ENCODE data around the gene HCN4. TPM values are rescaled to one million over a fixed set of nuclear protein-coding genes. Genes with fewer than 3 reads are reported as not detected.
"Not testable (repeated sequence)": the region's sequence is repeated elsewhere in the genome, so short reads cannot be mapped to it uniquely, and the experiment has no call there.

The HCN4 gene
- not detected for total RNA-seq
- total RNA-seq = 0 reads per million in 2 donors

DNA sequence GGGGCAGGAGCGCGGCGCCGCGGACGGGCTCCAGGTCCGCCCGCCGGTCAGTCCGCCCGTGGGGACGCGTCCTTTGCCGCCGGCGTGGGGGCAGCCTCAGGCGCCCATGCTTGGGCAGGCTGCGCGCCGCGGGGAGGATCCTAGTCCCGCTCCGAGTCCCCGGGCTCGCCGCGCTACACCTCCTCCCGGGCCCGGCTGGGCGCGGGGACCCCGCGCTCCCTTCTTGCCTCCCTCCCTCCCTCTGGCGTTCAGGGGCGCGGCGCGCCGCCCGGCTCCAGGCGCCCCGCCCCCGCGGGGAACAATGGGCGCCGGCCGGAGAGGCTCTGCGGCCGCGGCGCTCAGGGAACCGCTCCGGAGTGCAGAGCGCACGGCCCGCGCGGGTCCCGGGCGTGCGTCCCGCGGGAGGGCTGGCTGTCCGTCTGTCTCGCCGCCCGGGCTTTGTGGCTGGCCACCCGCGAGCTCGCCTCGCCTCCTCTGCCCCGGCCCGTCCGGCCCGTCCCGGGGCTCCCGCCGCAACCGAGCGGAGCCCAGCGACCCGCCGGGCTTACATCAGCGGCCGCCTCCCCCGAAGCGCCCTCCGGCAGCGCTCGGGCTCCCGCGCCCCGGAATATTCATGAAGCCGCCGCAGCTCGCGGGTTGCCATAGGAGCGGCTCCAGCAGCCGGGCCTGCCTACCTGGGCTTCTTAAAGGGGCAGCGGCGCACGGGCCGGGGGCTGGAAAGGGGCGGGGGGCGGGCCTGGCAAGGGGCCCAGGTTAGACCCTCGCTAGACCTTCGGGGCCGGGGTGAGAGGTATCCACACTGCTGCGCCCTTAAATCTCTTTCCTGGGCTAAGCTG is at the start of gene HCN4:
Gene HCN4, minus strand, starts transcription at position 658 of the 836 bp plus-strand sequence. CDS start 688 bp downstream, outside the sequence.
- peaks cover 6% of the 10 kb centered on the region for H3K36me3 Mint-ChIP-seq (ENCODE audit: low read depth)
- no peaks in the 10 kb centered on the region for H3K9me3 ChIP-seq (ENCODE audit: control insufficient read depth, low read length, poor library complexity, severe bottlenecking)
- ATAC-seq (no peak), DNase-seq (no peak)
- peaks cover 64% of the 10 kb centered on the region for H3K27me3 Mint-ChIP-seq
- no peak within 1 kb of the TSS for H3K27ac Mint-ChIP-seq
- peaks cover 3% of the 10 kb centered on the region for H3K4me1 Mint-ChIP-seq
- H3K4me3 Mint-ChIP-seq = peak within 1 kb of the TSS; percentile 41

DNA sequence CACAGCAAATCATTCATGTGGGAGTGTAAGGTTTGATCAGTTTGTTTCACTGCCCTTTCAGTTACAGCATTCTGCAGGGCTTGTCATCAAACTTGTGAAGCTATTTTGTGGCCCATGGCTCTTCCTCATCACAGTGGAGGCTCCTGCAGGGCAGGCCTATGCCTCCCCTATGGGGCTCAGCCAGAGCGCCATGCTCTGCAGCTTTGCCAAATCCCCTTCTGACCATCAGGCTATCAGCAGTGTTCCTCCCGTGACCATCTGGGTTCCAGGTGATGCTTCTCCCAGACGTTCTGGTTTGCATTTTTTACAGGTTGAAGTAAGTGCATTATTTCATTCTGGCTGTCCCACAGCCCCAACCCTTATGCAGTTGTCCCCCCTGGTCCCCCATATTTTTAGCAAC is 46.1 kb upstream of the HCN4 start:
- Mint-ChIP-seq H3K27ac (no peak overlapping the region), H3K4me1 (no peaks in the 10 kb centered on the region), H3K4me3 (no peak overlapping the region), H3K36me3 (ENCODE audit: low read depth) (no peaks in the 10 kb centered on the region), H3K27me3 (peaks cover 14% of the 10 kb centered on the region)
- ATAC-seq = no peak
- no peak for DNase-seq
- H3K9me3 ChIP-seq (ENCODE audit: control insufficient read depth, low read length, poor library complexity, severe bottlenecking) = no peaks in the 10 kb centered on the region

- Mint-ChIP-seq H3K36me3 (ENCODE audit: low read depth) (no peaks in the 10 kb centered on the region), H3K4me3 (no peak overlapping the region), H3K27ac (no peak overlapping the region), H3K4me1 (no peaks in the 10 kb centered on the region), H3K27me3 (peaks cover 13% of the 10 kb centered on the region)
- DNase-seq (no peak), ATAC-seq (no peak)
- no peaks in the 10 kb centered on the region for H3K9me3 ChIP-seq (ENCODE audit: control insufficient read depth, low read length, poor library complexity, severe bottlenecking)
Measured at GRCh38 chr15:73403171-73403570, 34.4 kb upstream of the HCN4 start.

DNA sequence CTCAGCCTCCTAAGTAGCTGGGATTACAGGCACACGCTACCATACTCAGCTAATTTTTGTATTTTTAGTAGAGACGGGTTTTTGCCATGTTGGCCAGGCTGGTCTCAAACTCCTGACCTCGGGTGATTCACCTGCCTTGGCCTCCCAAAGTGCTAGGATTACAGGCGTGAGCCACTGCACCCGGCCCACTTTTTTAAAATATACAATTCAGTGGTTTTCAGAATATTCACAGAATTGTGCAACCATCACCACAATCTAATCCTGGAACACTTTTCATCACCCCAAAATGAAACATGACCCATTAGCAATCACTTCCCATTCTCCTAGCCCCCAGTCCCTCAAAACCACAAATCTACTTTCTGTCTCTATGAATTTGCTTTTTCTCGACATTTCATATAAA is 31.5 kb upstream of the HCN4 start:
- DNase-seq; H3K9me3 ChIP-seq (ENCODE audit: control insufficient read depth, low read length, poor library complexity, severe bottlenecking); H3K27ac Mint-ChIP-seq; H3K36me3 Mint-ChIP-seq (ENCODE audit: low read depth); ATAC-seq; H3K4me1 Mint-ChIP-seq; H3K4me3 Mint-ChIP-seq; H3K27me3 Mint-ChIP-seq: not testable (repeated sequence)

GRCh38 chr15:73398861-73399260 is 30.1 kb upstream of the HCN4 start:
- H3K9me3 ChIP-seq (ENCODE audit: control insufficient read depth, low read length, poor library complexity, severe bottlenecking) = no peaks in the 10 kb centered on the region
- no peaks in the 10 kb centered on the region for H3K4me1 Mint-ChIP-seq
- no peak overlapping the region for H3K4me3 Mint-ChIP-seq
- H3K36me3 Mint-ChIP-seq (ENCODE audit: low read depth) = no peaks in the 10 kb centered on the region
- H3K27ac Mint-ChIP-seq = no peak overlapping the region
- no peak for DNase-seq
- no peak for ATAC-seq
- peaks cover 13% of the 10 kb centered on the region for H3K27me3 Mint-ChIP-seq

DNA sequence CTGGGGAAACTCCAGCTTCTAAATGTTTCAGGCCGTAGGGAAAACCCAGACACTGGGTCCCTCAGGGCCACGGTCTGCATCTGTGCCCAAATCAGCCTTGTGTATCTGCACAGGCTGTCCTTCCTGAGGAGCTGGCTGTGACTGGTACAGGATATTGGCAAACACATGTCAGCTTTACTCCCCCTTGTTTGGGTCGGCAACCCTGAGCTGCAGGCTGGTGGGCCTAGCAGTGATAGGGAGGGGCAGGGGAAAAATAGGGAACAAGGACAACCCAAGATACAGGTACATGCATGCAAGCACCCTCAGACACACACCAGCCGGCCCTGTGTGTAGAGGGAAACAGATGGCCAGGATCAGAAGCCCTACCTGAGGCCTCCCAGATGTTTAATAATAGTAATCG is 28.7 kb upstream of the HCN4 start:
- H3K27me3 Mint-ChIP-seq = peaks cover 13% of the 10 kb centered on the region
- ATAC-seq (no peak), DNase-seq (no peak)
- H3K4me3 Mint-ChIP-seq = no peak overlapping the region
- H3K36me3 Mint-ChIP-seq (ENCODE audit: low read depth) = no peaks in the 10 kb centered on the region
- H3K4me1 Mint-ChIP-seq = no peaks in the 10 kb centered on the region
- H3K27ac Mint-ChIP-seq = no peak overlapping the region
- no peaks in the 10 kb centered on the region for H3K9me3 ChIP-seq (ENCODE audit: control insufficient read depth, low read length, poor library complexity, severe bottlenecking)

GRCh38 chr15:73395671-73396070 is 26.9 kb upstream of the HCN4 start:
- H3K9me3 ChIP-seq (ENCODE audit: control insufficient read depth, low read length, poor library complexity, severe bottlenecking) = no peaks in the 10 kb centered on the region
- Mint-ChIP-seq H3K27me3 (peaks cover 28% of the 10 kb centered on the region), H3K36me3 (ENCODE audit: low read depth) (no peaks in the 10 kb centered on the region), H3K4me3 (no peak overlapping the region), H3K4me1 (no peaks in the 10 kb centered on the region), H3K27ac (no peak overlapping the region)
- no peak for ATAC-seq
- no peak for DNase-seq

DNA sequence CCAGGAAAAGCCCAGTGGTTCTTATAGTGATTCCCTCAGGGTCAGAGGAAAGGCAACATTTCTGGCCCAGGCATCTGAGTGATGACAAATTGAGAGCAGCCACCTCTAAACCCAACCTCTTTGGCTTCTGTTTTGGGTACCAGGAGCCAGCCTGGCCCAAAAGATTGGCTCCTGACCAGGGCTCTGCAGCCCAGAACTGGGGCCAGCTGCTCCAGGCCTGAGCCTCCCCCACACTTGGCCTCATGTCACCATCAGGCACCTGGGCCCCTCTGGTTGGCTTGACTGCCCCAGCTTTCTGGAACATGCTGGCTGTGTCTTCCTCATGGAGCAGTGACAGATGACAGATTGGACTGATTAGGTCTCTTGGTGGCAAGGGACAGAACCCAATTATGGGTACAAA is 26.0 kb upstream of the HCN4 start:
- peaks cover 35% of the 10 kb centered on the region for H3K27me3 Mint-ChIP-seq
- no peaks in the 10 kb centered on the region for H3K4me1 Mint-ChIP-seq
- H3K36me3 Mint-ChIP-seq (ENCODE audit: low read depth) = peaks cover under 1% of the 10 kb centered on the region
- H3K4me3 Mint-ChIP-seq = no peak overlapping the region
- ATAC-seq = no peak
- H3K27ac Mint-ChIP-seq = no peak overlapping the region
- no peak for DNase-seq
- H3K9me3 ChIP-seq (ENCODE audit: control insufficient read depth, low read length, poor library complexity, severe bottlenecking) = no peaks in the 10 kb centered on the region

DNA sequence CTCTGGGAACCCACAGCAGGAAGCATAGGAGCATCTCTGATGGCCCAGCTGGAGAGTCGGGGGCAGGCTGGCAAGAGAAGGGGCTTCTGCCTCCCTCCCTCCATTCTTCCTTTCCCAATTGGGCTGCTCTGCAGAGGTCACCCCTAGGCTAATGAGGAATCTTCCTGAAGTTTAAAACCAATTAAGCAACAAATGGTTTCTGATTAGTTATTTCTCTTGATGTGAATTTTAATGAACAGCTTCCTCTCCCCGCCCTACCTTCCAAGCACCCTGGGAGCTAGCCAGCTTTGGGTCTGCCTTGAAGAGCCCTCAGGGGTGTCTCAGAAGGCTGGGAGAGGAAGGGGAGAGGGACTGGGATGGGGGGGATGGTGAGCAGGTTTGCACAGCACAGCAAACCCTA is 24.6 kb upstream of the HCN4 start:
- Mint-ChIP-seq H3K36me3 (ENCODE audit: low read depth) (peaks cover 2% of the 10 kb centered on the region), H3K4me1 (no peaks in the 10 kb centered on the region), H3K4me3 (no peak overlapping the region), H3K27me3 (peaks cover 37% of the 10 kb centered on the region), H3K27ac (no peak overlapping the region)
- no peaks in the 10 kb centered on the region for H3K9me3 ChIP-seq (ENCODE audit: control insufficient read depth, low read length, poor library complexity, severe bottlenecking)
- no peak for ATAC-seq
- DNase-seq = no peak

GRCh38 chr15:73392025-73392424 is 23.3 kb upstream of the HCN4 start:
- no peak overlapping the region for H3K27ac Mint-ChIP-seq
- ATAC-seq (no peak), DNase-seq (no peak)
- H3K36me3 Mint-ChIP-seq (ENCODE audit: low read depth) = peaks cover 2% of the 10 kb centered on the region
- no peaks in the 10 kb centered on the region for H3K4me1 Mint-ChIP-seq
- no peak overlapping the region for H3K4me3 Mint-ChIP-seq
- H3K9me3 ChIP-seq (ENCODE audit: control insufficient read depth, low read length, poor library complexity, severe bottlenecking) = no peaks in the 10 kb centered on the region
- peaks cover 45% of the 10 kb centered on the region for H3K27me3 Mint-ChIP-seq

DNA sequence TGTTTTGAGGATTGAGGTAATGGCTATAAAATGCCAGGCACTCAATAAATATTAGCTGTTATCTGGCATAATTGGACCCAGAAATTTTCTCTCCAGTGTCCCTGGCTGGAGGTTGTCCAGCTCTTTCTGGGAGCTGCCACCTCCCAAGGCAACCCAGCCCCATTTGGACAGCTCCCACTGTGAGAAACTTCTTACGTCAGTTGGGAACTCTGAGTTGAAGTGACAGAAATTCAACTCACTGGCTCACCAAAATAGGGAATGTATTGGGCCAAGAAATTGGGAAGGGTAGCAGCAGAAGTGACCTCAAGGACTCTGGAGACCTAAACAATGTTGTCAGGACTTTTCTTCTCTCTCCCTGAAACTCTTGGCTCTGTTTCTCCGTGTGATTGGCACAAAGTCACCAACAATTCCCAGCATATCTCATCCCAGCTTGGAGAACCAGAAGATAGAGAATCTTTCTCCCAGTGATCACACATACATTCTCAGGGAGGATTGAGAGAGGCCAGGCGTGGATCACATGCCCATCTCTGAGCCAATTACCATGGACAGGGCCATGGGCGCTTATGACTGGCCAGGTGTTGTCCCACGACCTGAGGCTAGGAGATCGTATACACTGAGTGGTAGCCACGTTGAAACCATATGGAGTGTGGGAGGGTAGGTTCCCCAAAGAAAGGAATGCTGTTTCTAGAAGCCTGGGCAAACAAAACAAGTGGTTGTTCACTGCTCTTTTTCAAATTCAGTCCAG is 22.5 kb upstream of the HCN4 start:
- H3K4me3 Mint-ChIP-seq = no peak overlapping the region
- ATAC-seq = no peak

DNA sequence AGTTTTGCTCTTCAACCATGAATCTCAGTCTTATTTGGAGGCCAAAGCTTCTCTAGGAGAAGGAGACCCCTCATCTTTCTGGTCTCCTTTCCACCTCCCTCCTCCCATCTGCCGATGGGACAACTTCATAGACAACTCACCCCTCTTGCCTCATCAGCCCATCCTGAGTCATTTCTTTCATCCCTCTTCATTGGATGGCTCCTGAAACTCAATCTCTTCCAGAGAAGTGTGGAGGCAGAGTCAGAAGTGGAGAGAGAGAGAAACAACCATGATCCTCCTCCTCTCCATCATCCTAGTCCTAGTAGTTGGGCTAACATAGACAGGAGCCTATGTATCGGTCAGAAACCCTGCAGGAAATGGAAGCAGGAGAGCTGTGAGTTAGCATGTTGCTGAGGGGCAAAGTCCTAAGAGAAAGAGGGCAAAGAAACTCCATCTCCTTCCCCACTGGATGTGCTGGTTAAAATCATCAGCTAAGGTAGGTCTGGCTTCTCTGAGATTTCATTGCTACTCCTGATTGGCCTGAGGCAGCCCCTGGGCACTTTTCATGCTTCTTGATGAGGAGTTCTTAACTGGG is 21.3 kb upstream of the HCN4 start:
- Mint-ChIP-seq H3K4me1 (no peaks in the 10 kb centered on the region), H3K27me3 (peaks cover 50% of the 10 kb centered on the region), H3K27ac (no peak overlapping the region), H3K4me3 (no peak overlapping the region), H3K36me3 (ENCODE audit: low read depth) (peaks cover 5% of the 10 kb centered on the region)
- no peaks in the 10 kb centered on the region for H3K9me3 ChIP-seq (ENCODE audit: control insufficient read depth, low read length, poor library complexity, severe bottlenecking)
- ATAC-seq (no peak), DNase-seq (no peak)

More for the DNA sequence above, 22.5 kb upstream of the HCN4 start:
- DNase-seq = no peak
- H3K9me3 ChIP-seq (ENCODE audit: control insufficient read depth, low read length, poor library complexity, severe bottlenecking) = no peaks in the 10 kb centered on the region
- H3K36me3 Mint-ChIP-seq (ENCODE audit: low read depth) = peaks cover 2% of the 10 kb centered on the region
- no peak overlapping the region for H3K27ac Mint-ChIP-seq
- H3K27me3 Mint-ChIP-seq = peaks cover 47% of the 10 kb centered on the region
- H3K4me1 Mint-ChIP-seq = no peaks in the 10 kb centered on the region

DNA sequence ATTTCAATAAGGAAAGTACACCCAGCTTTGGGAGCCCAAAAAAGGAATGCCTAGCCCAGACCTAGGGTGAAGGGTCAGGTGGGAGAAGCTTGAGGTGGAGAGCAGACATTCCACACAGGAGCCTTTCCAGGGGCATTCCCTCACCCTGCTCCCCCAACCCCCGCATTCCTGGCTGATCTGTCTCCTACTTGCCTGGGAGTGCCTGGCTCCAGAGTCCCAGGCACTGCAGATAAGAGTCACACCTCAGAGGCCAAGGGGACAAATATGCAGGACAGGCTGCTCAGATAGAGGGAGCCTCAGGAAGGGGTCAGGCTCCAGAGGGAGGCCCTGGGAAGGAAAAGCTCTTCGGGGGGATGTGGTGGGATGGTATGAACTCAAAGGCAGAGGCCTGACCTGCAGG is 20.8 kb upstream of the HCN4 start:
- ATAC-seq = no peak
- Mint-ChIP-seq H3K27me3 (peaks cover 48% of the 10 kb centered on the region), H3K4me1 (no peaks in the 10 kb centered on the region)

More for the DNA sequence above, 20.8 kb upstream of the HCN4 start:
- Mint-ChIP-seq H3K4me3 (no peak overlapping the region), H3K27ac (no peak overlapping the region), H3K36me3 (ENCODE audit: low read depth) (peaks cover 5% of the 10 kb centered on the region)
- no peaks in the 10 kb centered on the region for H3K9me3 ChIP-seq (ENCODE audit: control insufficient read depth, low read length, poor library complexity, severe bottlenecking)
- DNase-seq = no peak
